GM21367 (cell line): ENCODE results near the gene AGT.
"Not testable (repeated sequence)": the region's sequence is repeated elsewhere in the genome, so short reads cannot be mapped to it uniquely, and the experiment has no call there.

ENCODE experiments used
- ATAC-seq: cut with Tn5 transposase; IDR thresholded peaks from one replicate; pipeline ENCODE4 v1.9.1; 2021; ENCODE audit not compliant: unreplicated experiment

Gene AGT

GRCh38 chr1:230707732-230708630 lies 5.9 kb downstream of the AGT start:
- no peak for ATAC-seq

GRCh38 chr1:230706887-230707731 lies 6.8 kb downstream of the AGT start:
- ATAC-seq: no peak

- ATAC-seq: no peak
These were observed 7.8 kb downstream of the AGT start for GRCh38 chr1:230706020-230706699.

GRCh38 chr1:230705289-230706019 lies 8.5 kb downstream of the AGT start:
- ATAC-seq: no peak

GRCh38 chr1:230704830-230705229 lies 9.1 kb downstream of the AGT start:
- ATAC-seq: no peak

GRCh38 chr1:230703679-230704385 lies 10.1 kb downstream of the AGT start:
- ATAC-seq: no peak

- ATAC-seq: no peak
These were observed 10.8 kb downstream of the AGT start for GRCh38 chr1:230702934-230703678.

- no peak for ATAC-seq
These were observed 11.8 kb downstream of the AGT start for GRCh38 chr1:230701895-230702768.

GRCh38 chr1:230701434-230701833 lies 12.5 kb downstream of the AGT start:
- no peak for ATAC-seq

GRCh38 chr1:230700132-230700531 lies 13.8 kb downstream of the AGT start:
- no peak for ATAC-seq

- no peak for ATAC-seq
These were observed 14.2 kb downstream of the AGT start for GRCh38 chr1:230699716-230700115.

GRCh38 chr1:230698964-230699363 lies 15.0 kb downstream of the AGT start:
- not testable (repeated sequence) for ATAC-seq

GRCh38 chr1:230698130-230698529 lies 15.8 kb downstream of the AGT start:
- no peak for ATAC-seq

GRCh38 chr1:230696722-230697437 lies 17.0 kb downstream of the AGT start:
- no peak for ATAC-seq

GRCh38 chr1:230696218-230696617 lies 17.7 kb downstream of the AGT start:
- ATAC-seq: no peak

GRCh38 chr1:230694991-230695390 lies 18.9 kb downstream of the AGT start:
- no peak for ATAC-seq

GRCh38 chr1:230694464-230694863 lies 19.5 kb downstream of the AGT start:
- ATAC-seq: no peak

GRCh38 chr1:230693777-230694176 lies 20.1 kb downstream of the AGT start:
- no peak for ATAC-seq
